Measurements from ENCODE around the gene GTF2F2. TPM values are rescaled to one million over a fixed set of nuclear protein-coding genes. Genes with fewer than 3 reads are reported as not detected.

Gene GTF2F2
- total and polyA plus RNA-seq, 8 donors, result 8.7 to 30.7 (median 16.2) TPM

DNA sequence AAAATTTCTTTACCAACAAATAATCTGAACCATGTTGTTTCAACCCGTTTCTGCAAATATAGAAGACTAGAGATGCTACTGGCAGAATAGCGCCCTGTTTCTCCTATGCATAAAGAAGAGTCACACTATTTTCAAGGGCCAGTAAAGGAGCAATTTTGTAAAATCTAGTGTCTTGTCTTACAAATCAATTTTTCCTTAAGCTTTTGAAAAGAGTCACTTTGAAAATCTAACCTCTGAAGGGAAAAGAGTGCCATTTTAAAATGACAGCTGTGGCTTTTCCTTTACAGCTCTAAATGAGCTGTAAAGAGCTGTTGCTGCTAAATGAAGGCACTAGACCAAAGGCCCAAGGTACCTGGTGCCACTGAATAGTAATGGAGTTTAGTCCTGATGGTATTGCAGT lies 16.9 kb upstream of the GTF2F2 start:
- Histone ChIP-seq H3K36me3 (no peaks in the 10 kb centered on the region), H3K9me3 (no peaks in the 10 kb centered on the region), H3K27ac (no peak overlapping the region), H3K27me3 (peaks cover 0 to 2% (median 0%) of the 10 kb centered on the region in 3 donors), H3K4me1 (no peaks in the 10 kb centered on the region), H3K4me3 (no peak overlapping the region)
- no peak for DNase-seq
- WGBS, 5 donors, result 68 to 89% (median 82%) methylated on average over 2 of the region's 2 CpGs
- TF ChIP-seq POLR2AphosphoS5 (IDR thresholded peaks at IDR 0.05) (no peak), CTCF (IDR thresholded peaks at IDR 0.05) (no peak), POLR2A (IDR thresholded peaks at IDR 0.05) (no peak), EP300 (IDR thresholded peaks at IDR 0.05) (no peak)
- intact Hi-C loops (cut with DNase I; ENCODE audit: low total_unique reads), result no loop called here

- TF ChIP-seq EP300 (IDR thresholded peaks at IDR 0.05) (no peak), CTCF (IDR thresholded peaks at IDR 0.05) (no peak), POLR2AphosphoS5 (IDR thresholded peaks at IDR 0.05) (no peak)
- DNase-seq, result no peak
- H3K4me1 ChIP-seq, result no peaks in the 10 kb centered on the region
- no peaks in the 10 kb centered on the region for H3K9me3 ChIP-seq
- H3K27ac ChIP-seq, result no peak overlapping the region
- no peak overlapping the region for H3K4me3 ChIP-seq
- intact Hi-C loops (cut with DNase I; ENCODE audit: low total_unique reads), result no loop called here
- H3K36me3 ChIP-seq, result no peaks in the 10 kb centered on the region
- 90 to 94% (median 93%) methylated on average over 3 of the region's 3 CpGs for WGBS, 5 donors
- H3K27me3 ChIP-seq, result peaks cover 0 to 6% (median 0%) of the 10 kb centered on the region in 3 donors
Observed at GRCh38 chr13:45104261-45104660, 16.0 kb upstream of the GTF2F2 start.

DNA sequence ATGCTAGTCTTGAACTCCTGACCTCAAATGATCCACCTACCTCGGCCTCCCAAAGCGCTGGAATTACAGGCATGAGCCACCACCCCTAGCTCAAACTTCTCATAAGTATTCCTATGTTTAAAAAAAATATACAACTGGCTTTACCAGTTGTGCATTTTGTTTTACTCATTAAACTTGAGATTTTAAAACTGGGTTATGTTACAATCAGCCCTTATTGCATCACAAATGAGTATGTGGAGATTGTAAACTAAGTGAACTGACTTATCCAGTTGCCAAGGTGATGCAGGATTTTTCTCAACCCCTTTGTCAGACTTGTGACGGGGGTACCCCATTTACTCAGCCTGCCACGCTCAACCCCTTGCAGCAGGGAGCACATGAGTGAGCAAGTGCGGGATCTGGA lies 14.4 kb upstream of the GTF2F2 start:
- intact Hi-C loops (cut with DNase I; ENCODE audit: low total_unique reads), result no loop called here
- Histone ChIP-seq H3K4me3 (no peak overlapping the region), H3K36me3 (no peaks in the 10 kb centered on the region), H3K9me3 (no peaks in the 10 kb centered on the region), H3K27me3 (peaks cover 0 to 6% (median 0%) of the 10 kb centered on the region in 3 donors), H3K4me1 (no peaks in the 10 kb centered on the region), H3K27ac (no peak overlapping the region)
- no peak for TF ChIP-seq EP300 (IDR thresholded peaks at IDR 0.05)
- no peak for TF ChIP-seq POLR2AphosphoS5 (IDR thresholded peaks at IDR 0.05)
- no peak for TF ChIP-seq CTCF (IDR thresholded peaks at IDR 0.05)
- TF ChIP-seq POLR2A (IDR thresholded peaks at IDR 0.05), result no peak
- WGBS, 5 donors, result 82 to 90% (median 86%) methylated on average over 5 of the region's 5 CpGs
- DNase-seq, result no peak

GRCh38 chr13:45107539-45107938 lies 12.8 kb upstream of the GTF2F2 start:
- TF ChIP-seq POLR2A (IDR thresholded peaks at IDR 0.05) (no peak), POLR2AphosphoS5 (IDR thresholded peaks at IDR 0.05) (no peak), EP300 (IDR thresholded peaks at IDR 0.05) (no peak), CTCF (IDR thresholded peaks at IDR 0.05) (no peak)
- 26 to 38% (median 29%) methylated on average over 1 of the region's 1 CpG for WGBS, 5 donors

More at GRCh38 chr13:45107539-45107938, 12.8 kb upstream of the GTF2F2 start:
- H3K4me3 ChIP-seq, result no peak overlapping the region
- H3K27ac ChIP-seq, result no peak overlapping the region
- no peak for DNase-seq
- H3K36me3 ChIP-seq, result no peaks in the 10 kb centered on the region
- peaks cover 0 to 6% (median 0%) of the 10 kb centered on the region in 3 donors for H3K27me3 ChIP-seq
- no peaks in the 10 kb centered on the region for H3K9me3 ChIP-seq
- H3K4me1 ChIP-seq, result no peaks in the 10 kb centered on the region
- intact Hi-C loops (cut with DNase I; ENCODE audit: low total_unique reads), result no loop called here

All from stomach (tissue), 9 donors.